Upper lobe of right lung (tissue), 1 donor: Measurements from ENCODE around the gene DDX6. TPM values are rescaled to one million over a fixed set of nuclear protein-coding genes. Genes with fewer than 3 reads are reported as not detected.
"Not testable (repeated sequence)": the region's sequence is repeated elsewhere in the genome, so short reads cannot be mapped to it uniquely, and the experiment has no call there.

Experiments
- ATAC-seq: fragments of 200-7000 bp; cut with Tn5 transposase; one replicate; pipeline ENCODE4 v1.9.1; 2020; ENCODE audit warnings: mild to moderate bottlenecking, moderate library complexity
- DNase-seq: peaks from one replicate; pipeline ENCODE4 v3.0.0-alpha.2; 2020
- H3K27ac ChIP-seq: fragments of 200-600 bp; one replicate; pipeline ENCODE4 v1.8.0; 2022
- H3K27me3 ChIP-seq: fragments of 200-600 bp; one replicate; pipeline ENCODE4 v1.8.0; 2022; ENCODE audit warnings: mild to moderate bottlenecking
- H3K36me3 ChIP-seq: fragments of 200-600 bp; one replicate; pipeline ENCODE4 v1.8.0; 2022
- H3K4me1 ChIP-seq: fragments of 200-600 bp; one replicate; pipeline ENCODE4 v1.8.0; 2022
- H3K4me3 ChIP-seq: fragments of 200-600 bp; one replicate; pipeline ENCODE4 v1.8.0; 2022; ENCODE audit warnings: mild to moderate bottlenecking
- H3K9me3 ChIP-seq: fragments of 200-600 bp; one replicate; pipeline ENCODE4 v1.8.0; 2022
- CTCF ChIP-seq: fragments of 200-600 bp; IDR thresholded peaks from one replicate; pipeline ENCODE4 v1.8.0; 2022; ENCODE audit warnings: antibody characterized with exemption
- intact Hi-C: fragments of 100-400 bp; cut with DNase I; formaldehyde crosslinking; loops from one replicate; pipeline ENCODE4 v1.11.0; 2022
- total RNA-seq: library from RNA; stranded (reverse); fragmentation: NEBNext Ultra II Directional; extraction: Animal tissue kit (Norgen Biotek cat#: 25700); gene quantifications from one replicate; pipeline ENCODE4 v1.2.1, GENCODE V29; 2021
- donor health status: DM: no; HTN: yes; CAD: no; lungs with severe emphysema.

DDX6 gene
- total RNA-seq, 1 donor from 2014 or later, result 115 TPM

DNA sequence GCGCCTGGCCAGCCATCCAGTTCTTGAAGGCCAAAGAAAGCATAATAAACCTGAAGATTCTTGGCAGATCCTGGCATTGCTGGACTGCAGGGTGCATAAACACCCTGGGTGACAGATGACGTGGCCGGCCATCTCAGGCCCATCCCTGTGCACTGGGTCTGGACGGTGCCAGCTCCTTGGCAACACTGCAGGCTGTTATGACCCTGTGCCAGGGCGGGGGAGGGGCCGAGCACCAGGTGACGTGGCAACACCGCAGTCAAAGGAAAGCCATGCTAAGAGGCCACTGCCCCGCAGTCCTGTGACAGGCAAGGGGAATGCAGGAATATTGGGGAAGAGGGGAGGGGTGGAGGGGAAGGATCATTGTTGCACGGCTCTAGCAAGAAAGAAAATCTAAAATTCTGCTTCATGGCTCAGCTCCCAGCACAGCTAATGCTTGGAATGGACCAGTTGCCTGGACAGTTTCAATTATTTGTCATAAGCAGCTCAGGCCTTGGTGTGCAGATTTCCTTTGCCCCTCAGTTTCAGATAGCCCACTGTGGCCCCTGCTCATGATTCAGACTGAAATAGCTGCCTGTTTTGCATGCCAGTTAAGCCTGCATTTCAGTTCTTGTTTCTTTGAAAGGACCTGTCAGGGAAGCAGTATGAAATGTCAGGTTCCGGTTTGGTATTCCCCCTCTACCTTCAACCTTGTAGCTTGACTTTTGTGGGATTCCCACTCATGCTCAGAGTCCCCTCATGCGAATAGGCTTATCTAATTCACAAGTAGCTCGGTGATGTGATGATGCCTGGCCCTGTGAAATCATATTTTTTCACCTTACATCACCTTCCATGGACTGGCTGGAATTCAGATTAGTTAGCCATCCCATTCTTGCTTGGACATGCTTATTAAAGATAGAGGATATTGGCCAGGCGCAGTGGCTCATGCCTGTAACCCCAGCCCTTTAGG is 29.7 kb upstream of the DDX6 start:
- intact Hi-C loops, result no loop called here
- no peaks in the 10 kb centered on the region for H3K4me1 ChIP-seq
- no peaks in the 10 kb centered on the region for H3K36me3 ChIP-seq
- ATAC-seq, result peak; percentile 97
- TF ChIP-seq CTCF, result no peak
- H3K27ac ChIP-seq, result no peak overlapping the region
- H3K9me3 ChIP-seq, result no peaks in the 10 kb centered on the region
- H3K27me3 ChIP-seq, result no peaks in the 10 kb centered on the region
- H3K4me3 ChIP-seq, result no peak overlapping the region
- peak; percentile 87 for DNase-seq

- H3K36me3 ChIP-seq, H3K27ac ChIP-seq, intact Hi-C loops, H3K4me1 ChIP-seq, ATAC-seq, H3K9me3 ChIP-seq, H3K4me3 ChIP-seq, DNase-seq, H3K27me3 ChIP-seq: not testable (repeated sequence)
Observed at GRCh38 chr11:118820025-118820379, 29.0 kb upstream of the DDX6 start.

DNA sequence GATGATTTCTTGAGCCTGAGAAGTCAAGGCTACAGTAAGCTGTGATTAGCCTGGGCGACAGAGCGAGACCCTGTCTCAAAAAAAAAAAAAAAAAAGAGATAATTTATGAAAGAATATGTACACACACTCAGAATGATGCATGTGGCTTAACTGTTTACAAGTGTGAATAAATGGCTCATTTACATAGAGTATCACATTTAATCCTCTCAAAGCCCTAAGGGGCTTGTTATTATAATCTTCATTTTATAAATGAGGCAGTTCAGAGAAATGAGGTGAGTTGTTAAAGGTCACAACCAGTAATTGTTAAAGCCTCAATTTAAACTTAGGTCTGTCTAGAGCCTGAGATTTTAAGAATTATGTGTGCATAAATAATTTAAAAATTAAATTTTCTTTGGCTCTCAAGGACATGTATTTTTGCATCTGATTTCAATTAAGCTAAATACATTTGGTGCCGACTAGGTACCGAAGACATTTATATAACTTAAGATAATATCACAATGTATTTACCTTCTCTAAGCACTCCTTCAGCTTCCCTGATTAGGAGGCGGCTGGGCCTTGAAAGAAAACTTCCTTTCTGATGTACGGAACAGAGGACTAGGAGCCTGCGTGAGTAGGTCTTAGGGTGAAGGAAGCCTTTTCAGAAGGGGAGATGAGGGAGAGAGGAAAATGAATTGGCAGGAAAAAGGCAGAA is 28.5 kb upstream of the DDX6 start:
- H3K9me3 ChIP-seq, result no peaks in the 10 kb centered on the region
- no peak for TF ChIP-seq CTCF
- ATAC-seq (no peak), DNase-seq (no peak)
- H3K4me3 ChIP-seq, result no peak overlapping the region
- H3K27ac ChIP-seq, result no peak overlapping the region
- intact Hi-C loops, result no loop called here
- H3K27me3 ChIP-seq, result no peaks in the 10 kb centered on the region
- H3K4me1 ChIP-seq, result no peaks in the 10 kb centered on the region
- no peaks in the 10 kb centered on the region for H3K36me3 ChIP-seq

GRCh38 chr11:118818130-118818529 is 27.2 kb upstream of the DDX6 start:
- no peaks in the 10 kb centered on the region for H3K36me3 ChIP-seq
- no peaks in the 10 kb centered on the region for H3K4me1 ChIP-seq
- no peak for DNase-seq
- no peak overlapping the region for H3K27ac ChIP-seq
- ATAC-seq, result no peak
- intact Hi-C loops, result no loop called here
- no peak for TF ChIP-seq CTCF
- no peak overlapping the region for H3K4me3 ChIP-seq
- H3K27me3 ChIP-seq, result no peaks in the 10 kb centered on the region
- H3K9me3 ChIP-seq, result no peaks in the 10 kb centered on the region

- TF ChIP-seq CTCF, result no peak
- Histone ChIP-seq H3K9me3 (no peaks in the 10 kb centered on the region), H3K4me3 (no peak overlapping the region), H3K4me1 (no peaks in the 10 kb centered on the region), H3K27me3 (no peaks in the 10 kb centered on the region), H3K36me3 (no peaks in the 10 kb centered on the region), H3K27ac (no peak overlapping the region)
- DNase-seq (no peak), ATAC-seq (no peak)
- intact Hi-C loops, result no loop called here
Observed at GRCh38 chr11:118813551-118813950, 22.6 kb upstream of the DDX6 start.

DNA sequence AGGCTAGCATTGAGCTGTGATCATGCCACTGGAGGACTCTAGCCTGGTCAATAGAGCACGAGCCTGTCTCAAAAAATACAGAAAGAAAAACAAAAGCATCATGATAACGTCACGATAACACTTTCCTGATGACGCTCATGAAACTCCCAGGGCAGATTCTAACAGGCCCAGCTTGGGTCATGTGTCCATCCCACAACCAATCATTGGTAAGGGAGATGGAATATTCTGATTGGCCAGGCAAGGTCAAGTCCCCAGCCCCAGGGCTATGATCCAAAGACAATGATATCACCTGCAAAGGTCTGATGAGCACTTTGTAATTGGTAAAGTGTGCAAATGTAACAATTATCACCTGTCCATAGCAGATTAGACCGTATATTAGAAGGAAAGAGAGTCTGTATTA is 21.5 kb upstream of the DDX6 start:
- H3K27ac ChIP-seq, result no peak overlapping the region
- intact Hi-C loops, result no loop called here

More for the DNA sequence above, 21.5 kb upstream of the DDX6 start:
- no peaks in the 10 kb centered on the region for H3K9me3 ChIP-seq
- TF ChIP-seq CTCF, result no peak
- H3K27me3 ChIP-seq, result no peaks in the 10 kb centered on the region
- ATAC-seq (no peak), DNase-seq (no peak)
- no peaks in the 10 kb centered on the region for H3K4me1 ChIP-seq
- H3K36me3 ChIP-seq, result no peaks in the 10 kb centered on the region
- no peak overlapping the region for H3K4me3 ChIP-seq
